ENCODE measurements around the gene CDON.
"Not testable (repeated sequence)": the region's sequence is repeated elsewhere in the genome, so short reads cannot be mapped to it uniquely, and the experiment has no call there.

CDON gene

GRCh38 chr11:126032375-126032774 lies 30.3 kb downstream of the CDON start:
- no peak overlapping the region for H3K4me3 ChIP-seq (ENCODE audit: low read depth, low read length)
- no peak for TF ChIP-seq CTCF (IDR thresholded peaks at IDR 0.05; ENCODE audit: low read depth, low read length, missing control alignments)
- in situ Hi-C loops (cut with HindIII; ENCODE audit: low sequenced_read_pairs), result no loop called here
- DNase-seq (ENCODE audit: low read depth), result no peak

GRCh38 chr11:126029805-126030204 lies 32.9 kb downstream of the CDON start:
- in situ Hi-C loops (cut with HindIII; ENCODE audit: low sequenced_read_pairs), result no loop called here
- H3K4me3 ChIP-seq (ENCODE audit: low read depth, low read length), result no peak overlapping the region
- DNase-seq (ENCODE audit: low read depth), result no peak
- TF ChIP-seq CTCF (IDR thresholded peaks at IDR 0.05; ENCODE audit: low read depth, low read length, missing control alignments), result no peak

- in situ Hi-C loops (cut with HindIII; ENCODE audit: low sequenced_read_pairs), result no loop called here
These were observed 33.4 kb downstream of the CDON start for GRCh38 chr11:126029237-126029636.

GRCh38 chr11:126028534-126028933 lies 34.1 kb downstream of the CDON start:
- in situ Hi-C loops (cut with HindIII; ENCODE audit: low sequenced_read_pairs); DNase-seq (ENCODE audit: low read depth): not testable (repeated sequence)

More at GRCh38 chr11:126029237-126029636, 33.4 kb downstream of the CDON start:
- TF ChIP-seq CTCF (IDR thresholded peaks at IDR 0.05; ENCODE audit: low read depth, low read length, missing control alignments), result no peak
- no peak for DNase-seq (ENCODE audit: low read depth)
- H3K4me3 ChIP-seq (ENCODE audit: low read depth, low read length), result no peak overlapping the region

GRCh38 chr11:126026579-126026978 lies 36.1 kb downstream of the CDON start:
- TF ChIP-seq CTCF (IDR thresholded peaks at IDR 0.05; ENCODE audit: low read depth, low read length, missing control alignments), result no peak
- no peak for DNase-seq (ENCODE audit: low read depth)
- no peak overlapping the region for H3K4me3 ChIP-seq (ENCODE audit: low read depth, low read length)
- in situ Hi-C loops (cut with HindIII; ENCODE audit: low sequenced_read_pairs), result no loop called here

More at GRCh38 chr11:126028534-126028933, 34.1 kb downstream of the CDON start:
- H3K4me3 ChIP-seq (ENCODE audit: low read depth, low read length), result not testable (repeated sequence)

- DNase-seq (ENCODE audit: low read depth), result no peak
- no peak for TF ChIP-seq CTCF (IDR thresholded peaks at IDR 0.05; ENCODE audit: low read depth, low read length, missing control alignments)
- H3K4me3 ChIP-seq (ENCODE audit: low read depth, low read length), result no peak overlapping the region
- in situ Hi-C loops (cut with HindIII; ENCODE audit: low sequenced_read_pairs), result no loop called here
These were observed 36.8 kb downstream of the CDON start for GRCh38 chr11:126025822-126026221.

GRCh38 chr11:126024123-126024522 lies 38.5 kb downstream of the CDON start:
- H3K4me3 ChIP-seq (ENCODE audit: low read depth, low read length), result no peak overlapping the region
- no peak for TF ChIP-seq CTCF (IDR thresholded peaks at IDR 0.05; ENCODE audit: low read depth, low read length, missing control alignments)
- in situ Hi-C loops (cut with HindIII; ENCODE audit: low sequenced_read_pairs), result no loop called here
- no peak for DNase-seq (ENCODE audit: low read depth)
